Renal pelvis (tissue), 4 donors: Measurements from ENCODE around the gene SLC8A2. TPM values are rescaled to one million over a fixed set of nuclear protein-coding genes. Genes with fewer than 3 reads are reported as not detected.

Experiments
- DNase-seq: peaks from one replicate; pipeline ENCODE4 v3.0.0-alpha.2; 2013
- polyA plus RNA-seq, 3 donors: library from polyadenylated mRNA; unstranded; fragments of 120-200 nt; gene quantifications; one replicate each; pipeline ENCODE4 v1.2.1, GENCODE V29; 2013; ENCODE audit not compliant: insufficient read length in 3 of 3

SLC8A2 gene
- polyA plus RNA-seq, 3 donors, result 0.21 to 0.28 TPM; not detected in 1

GRCh38 chr19:47430041-47430802 is 41.5 kb downstream of the SLC8A2 start:
- no peak for DNase-seq

- no peak for DNase-seq
Measured at GRCh38 chr19:47429140-47429793, 42.4 kb downstream of the SLC8A2 start.

DNA sequence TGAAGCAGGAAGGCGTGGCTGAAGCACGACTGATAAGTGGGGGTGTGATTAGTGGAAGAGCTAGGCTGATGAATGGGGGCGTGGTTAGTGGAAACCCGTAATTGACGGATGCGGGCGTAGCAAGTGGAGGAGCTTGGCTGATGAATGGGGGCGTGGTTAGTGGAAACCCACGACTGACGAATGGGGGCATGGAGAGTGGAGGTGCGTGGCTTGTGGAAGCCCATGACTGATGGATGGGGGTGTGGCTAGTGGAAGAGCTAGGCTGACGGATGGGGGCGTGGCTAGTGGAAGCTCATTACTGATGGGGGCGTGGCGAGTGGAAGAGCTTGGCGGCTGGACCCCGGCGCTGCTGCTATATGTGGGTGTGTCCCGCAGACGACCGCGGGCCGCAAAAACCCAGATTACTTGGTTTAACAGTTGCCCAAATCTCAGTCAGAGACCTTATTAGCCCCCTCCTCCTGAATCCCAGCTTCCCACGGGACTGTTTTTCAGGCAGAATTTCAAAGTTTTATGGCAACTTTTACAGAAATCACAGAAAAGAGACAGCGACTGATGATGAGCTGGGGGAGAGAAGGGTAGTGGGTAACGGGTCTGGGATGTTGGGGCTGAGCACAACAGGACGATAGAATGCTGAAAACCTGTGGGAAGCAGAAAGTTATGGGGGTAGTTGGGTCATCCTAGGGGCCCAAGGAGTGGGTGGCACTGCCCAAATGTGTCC is 43.4 kb downstream of the SLC8A2 start:
- DNase-seq, result peak; percentile 90

GRCh38 chr19:47427241-47428176 is 44.2 kb downstream of the SLC8A2 start:
- no peak for DNase-seq

GRCh38 chr19:47423203-47423882 is 48.4 kb downstream of the SLC8A2 start:
- no peak for DNase-seq

DNA sequence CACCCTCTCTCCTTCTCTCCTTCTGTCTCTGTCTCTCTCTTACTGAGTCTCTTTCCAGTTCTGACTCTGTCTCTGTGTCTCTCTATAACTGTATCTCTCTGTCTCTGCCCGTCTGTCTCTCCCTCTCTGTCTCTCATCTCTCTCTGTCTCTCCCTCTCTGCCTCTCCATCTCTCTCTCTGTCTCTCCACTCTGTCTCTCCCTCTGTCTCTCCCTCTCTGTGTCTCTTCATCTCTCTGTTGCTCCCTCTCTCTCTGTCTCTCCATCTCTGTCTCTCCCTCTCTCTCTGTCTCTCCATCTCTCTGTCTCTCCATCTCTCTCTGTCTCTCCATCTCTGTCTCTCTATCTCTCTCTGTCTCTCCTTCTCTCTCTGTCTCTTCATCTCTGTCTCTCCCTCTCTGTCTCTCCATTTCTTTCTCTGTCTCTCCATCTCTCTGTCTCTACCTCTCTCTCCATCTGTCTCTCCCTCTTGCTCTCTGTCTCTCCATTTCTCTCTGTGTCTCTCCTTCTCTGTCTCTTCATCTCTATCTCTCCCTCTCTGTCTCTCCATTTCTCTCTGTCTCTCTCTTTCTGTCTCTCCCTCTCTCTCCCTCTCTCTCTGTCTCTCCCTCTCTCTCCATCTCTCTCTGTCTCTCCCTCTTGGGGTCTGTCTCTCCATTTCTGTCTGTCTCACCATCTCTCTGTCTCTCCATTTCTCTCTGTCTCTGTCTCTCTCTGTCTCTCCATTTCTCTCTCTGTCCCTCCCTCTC is 49.1 kb downstream of the SLC8A2 start:
- no peak for DNase-seq

- peak; percentile 63 for DNase-seq
Measured at GRCh38 chr19:47421844-47422395, 49.8 kb downstream of the SLC8A2 start.

- DNase-seq, result no peak
Measured at GRCh38 chr19:47421244-47421786, 50.4 kb downstream of the SLC8A2 start.

DNA sequence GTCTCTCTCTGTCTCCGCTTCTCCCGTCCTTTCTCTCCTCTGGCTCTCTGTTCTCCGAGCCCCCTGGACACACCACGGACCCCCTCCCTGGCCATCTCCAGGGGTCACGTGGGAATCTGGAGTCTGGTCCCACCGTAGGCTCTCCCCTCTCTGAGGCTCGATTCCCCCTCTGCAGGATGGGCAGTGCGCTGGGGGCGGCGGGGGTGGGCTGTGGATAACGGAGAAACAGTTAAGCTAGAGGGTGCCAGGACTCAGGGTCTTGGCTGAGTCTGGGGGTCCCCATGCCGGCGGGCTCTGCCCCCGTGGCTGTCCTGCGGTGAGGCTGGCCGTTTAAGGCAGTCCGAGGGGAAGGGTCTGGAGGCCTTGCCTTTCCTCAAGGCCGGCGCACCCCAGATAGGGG is 51.9 kb downstream of the SLC8A2 start:
- no peak for DNase-seq

DNA sequence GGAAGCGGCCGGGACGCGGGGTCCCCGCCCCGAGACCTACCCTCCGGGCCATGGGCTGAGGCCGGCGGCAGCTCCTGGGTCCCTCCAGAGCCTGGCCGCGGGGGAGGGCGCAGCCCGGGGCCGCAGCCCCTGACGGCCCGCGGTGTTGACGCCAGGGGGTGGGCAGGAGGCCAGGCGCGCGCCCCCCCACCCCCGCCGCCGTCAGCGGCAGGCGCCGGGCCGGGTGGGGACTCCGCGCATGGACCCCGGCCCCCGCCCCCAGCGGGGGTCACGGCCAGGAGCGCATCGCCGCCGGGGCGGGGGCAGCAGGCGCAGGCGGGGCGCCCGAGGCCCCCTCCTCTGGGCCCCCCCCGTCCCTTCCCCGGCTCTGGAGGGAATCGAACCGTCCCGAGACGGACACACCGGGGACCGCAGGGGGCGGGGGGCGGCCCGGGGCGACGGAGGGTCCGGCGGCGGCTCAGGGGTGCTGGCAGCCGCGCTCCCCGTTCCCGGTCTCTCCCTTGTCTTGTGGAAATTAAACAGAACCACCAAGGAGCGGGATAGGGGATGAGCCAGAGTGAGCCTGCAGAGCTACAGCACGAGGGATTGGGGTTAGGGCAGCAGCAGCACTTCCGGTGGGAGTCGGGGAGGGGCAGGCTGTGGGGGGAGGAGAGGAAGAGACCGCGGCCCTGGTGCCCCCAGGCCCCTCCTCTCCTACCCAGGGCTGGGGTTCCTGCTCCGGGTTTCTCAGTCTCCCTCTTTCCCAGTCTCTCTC is 52.5 kb downstream of the SLC8A2 start, which contains the start of gene MEIS3:
MEIS3 (minus strand) TSS at position 498 of the 754 bp plus-strand sequence; CDS start at position 52, 446 bp downstream.
- DNase-seq, result no peak

- no peak for DNase-seq
Measured at GRCh38 chr19:47418692-47419029, 53.0 kb downstream of the SLC8A2 start.

- no peak for DNase-seq
Measured at GRCh38 chr19:47417746-47418691, 53.7 kb downstream of the SLC8A2 start.

- no peak for DNase-seq
Measured at GRCh38 chr19:47417107-47417745, 54.5 kb downstream of the SLC8A2 start.

GRCh38 chr19:47416643-47416985 is 55.1 kb downstream of the SLC8A2 start:
- no peak for DNase-seq

DNA sequence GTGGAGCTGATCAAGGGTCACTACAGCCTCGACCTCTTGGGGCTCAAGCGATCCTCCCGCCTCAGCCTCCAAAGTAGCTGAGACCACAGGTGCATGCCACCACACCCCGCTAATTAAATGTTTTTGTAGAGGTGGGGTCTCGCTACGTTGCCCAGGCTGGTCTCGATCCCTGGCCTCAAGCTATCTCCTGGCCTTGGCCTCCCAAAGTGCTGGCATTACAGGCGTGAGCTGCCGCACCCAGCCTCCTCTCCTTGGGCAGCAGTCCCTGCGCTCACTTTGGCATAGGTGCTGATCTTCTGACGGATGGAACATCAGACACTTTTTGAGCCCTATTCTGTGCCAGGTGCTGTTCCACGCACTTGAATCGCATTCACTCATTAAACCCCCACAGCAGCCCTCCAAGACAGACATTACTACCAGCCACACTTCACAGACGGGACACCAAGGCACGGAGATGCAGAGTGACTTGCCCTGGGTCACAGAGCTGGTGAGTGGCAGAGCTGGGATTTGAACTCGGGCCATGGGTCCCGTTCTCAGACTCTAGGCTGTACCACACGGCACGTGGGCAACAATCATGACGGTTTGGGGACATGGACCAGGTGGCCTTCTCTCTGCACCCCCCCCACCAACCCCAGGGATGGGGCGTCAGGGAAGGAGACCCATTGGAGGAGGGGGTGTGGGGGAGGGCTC is 55.6 kb downstream of the SLC8A2 start:
- DNase-seq, result no peak

DNA sequence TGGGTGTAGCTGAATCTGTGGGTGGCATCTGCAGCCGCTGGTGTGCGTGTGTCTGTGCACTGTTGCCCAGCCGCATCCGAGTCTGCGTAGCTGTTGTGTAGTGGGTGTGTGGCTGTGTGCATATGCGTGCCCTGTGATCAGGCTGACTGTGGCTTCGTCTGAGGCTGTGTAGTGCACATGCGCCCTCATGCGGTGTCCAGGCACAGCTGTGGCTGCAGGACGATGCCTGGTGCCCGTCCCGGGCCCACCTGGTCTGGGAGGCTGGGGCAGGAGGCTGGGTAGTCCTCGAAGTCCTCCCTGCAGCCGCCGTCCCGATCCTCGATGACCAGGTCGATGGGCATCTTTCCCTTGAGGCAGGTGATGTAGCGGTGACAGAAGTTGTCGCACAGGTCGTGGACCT is 57.2 kb downstream of the SLC8A2 start:
- no peak for DNase-seq

DNA sequence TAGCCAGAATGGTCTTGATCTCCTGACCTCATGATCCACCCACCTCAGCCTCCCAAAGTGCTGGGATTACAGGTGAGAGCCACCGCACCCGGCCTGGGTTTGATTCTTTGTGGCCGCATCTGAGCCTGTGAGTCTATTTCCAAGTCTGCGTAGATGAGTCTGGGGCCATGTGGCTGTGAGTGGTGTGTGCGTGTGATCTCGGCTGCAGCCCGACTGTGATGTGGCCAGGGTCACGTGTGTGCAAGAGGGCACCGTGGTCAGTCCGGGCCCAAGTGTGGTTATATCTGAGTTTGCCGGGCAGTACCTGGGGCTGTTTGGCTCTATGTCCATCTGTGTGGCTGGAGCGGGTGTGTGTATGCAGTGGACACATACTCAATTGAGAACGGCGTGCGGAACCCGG is 57.8 kb downstream of the SLC8A2 start:
- no peak for DNase-seq
